Measurements from ENCODE around the gene NDST1. TPM values are rescaled to one million over a fixed set of nuclear protein-coding genes. Genes with fewer than 3 reads are reported as not detected.

The NDST1 gene
- polyA plus RNA-seq, 4 donors, result 53.2 to 64.0 (median 57.8) TPM

GRCh38 chr5:150600616-150601490 is 92.9 kb downstream of the NDST1 start:
- no peak for DNase-seq (ENCODE audit: low read depth in 4 of 4, low spot score in 3 of 4)

- no peak for DNase-seq (ENCODE audit: low read depth in 4 of 4, low spot score in 3 of 4)
These were observed 93.8 kb downstream of the NDST1 start for GRCh38 chr5:150601491-150602345.

GRCh38 chr5:150603052-150603451 is 95.1 kb downstream of the NDST1 start:
- no peak for DNase-seq (ENCODE audit: low read depth in 4 of 4, low spot score in 3 of 4)

- DNase-seq (ENCODE audit: low read depth in 4 of 4, low spot score in 3 of 4), result no peak
These were observed 95.6 kb downstream of the NDST1 start for GRCh38 chr5:150603491-150603890.

GRCh38 chr5:150604010-150604409 is 96.1 kb downstream of the NDST1 start:
- no peak for DNase-seq (ENCODE audit: low read depth in 4 of 4, low spot score in 3 of 4)

- no peak for DNase-seq (ENCODE audit: low read depth in 4 of 4, low spot score in 3 of 4)
These were observed 97.0 kb downstream of the NDST1 start for GRCh38 chr5:150604894-150605440.

- DNase-seq (ENCODE audit: low read depth in 4 of 4, low spot score in 3 of 4), result no peak
These were observed 97.6 kb downstream of the NDST1 start for GRCh38 chr5:150605546-150605945.

- no peak for DNase-seq (ENCODE audit: low read depth in 4 of 4, low spot score in 3 of 4)
These were observed 98.5 kb downstream of the NDST1 start for GRCh38 chr5:150606476-150606875.

GRCh38 chr5:150607105-150607504 is 99.2 kb downstream of the NDST1 start:
- DNase-seq (ENCODE audit: low read depth in 4 of 4, low spot score in 3 of 4), result no peak

Other genes starting within 250 kb of the NDST1 start
- 1 to 10 TPM; 2.4 to 5.2 (median 3.9) TPM for gene CAMK2A, start 218.4 kb upstream of the NDST1 start, polyA plus RNA-seq (ENCODE audit: insufficient read length in 4 of 4)
- gene ARSI, start 205.2 kb upstream of the NDST1 start, polyA plus RNA-seq (ENCODE audit: insufficient read length in 4 of 4), result 1 to 10 TPM; 2.3 to 3.8 (median 3.6) TPM
- 10 to 100 TPM; 27.7 to 32.8 (median 30.2) TPM for gene TCOF1, start 150.4 kb upstream of the NDST1 start, polyA plus RNA-seq (ENCODE audit: insufficient read length in 4 of 4)
- 100 to 1,000 TPM; 288 to 366 (median 315) TPM for gene CD74, start 95.2 kb upstream of the NDST1 start, polyA plus RNA-seq (ENCODE audit: insufficient read length in 4 of 4)
- 1,000 to 10,000 TPM; 1,712 to 2,075 (median 1,946) TPM for gene RPS14, start 58.4 kb upstream of the NDST1 start, polyA plus RNA-seq (ENCODE audit: insufficient read length in 4 of 4)
- 100 to 1,000 TPM in 3 of 4 donors, 10 to 100 TPM in 1; 97.9 to 127 (median 110) TPM for gene SYNPO, start 132.5 kb downstream of the NDST1 start, polyA plus RNA-seq (ENCODE audit: insufficient read length in 4 of 4)
- gene MYOZ3, start 153.1 kb downstream of the NDST1 start, polyA plus RNA-seq (ENCODE audit: insufficient read length in 4 of 4), result 1 to 10 TPM; 5.4 to 6.4 (median 6.3) TPM
- gene RBM22, start 192.9 kb downstream of the NDST1 start, polyA plus RNA-seq (ENCODE audit: insufficient read length in 4 of 4), result 10 to 100 TPM; 71.7 to 85.4 (median 83.1) TPM